ENCODE data around the gene CCDC110.

- TF ChIP-seq, protein P1, sequence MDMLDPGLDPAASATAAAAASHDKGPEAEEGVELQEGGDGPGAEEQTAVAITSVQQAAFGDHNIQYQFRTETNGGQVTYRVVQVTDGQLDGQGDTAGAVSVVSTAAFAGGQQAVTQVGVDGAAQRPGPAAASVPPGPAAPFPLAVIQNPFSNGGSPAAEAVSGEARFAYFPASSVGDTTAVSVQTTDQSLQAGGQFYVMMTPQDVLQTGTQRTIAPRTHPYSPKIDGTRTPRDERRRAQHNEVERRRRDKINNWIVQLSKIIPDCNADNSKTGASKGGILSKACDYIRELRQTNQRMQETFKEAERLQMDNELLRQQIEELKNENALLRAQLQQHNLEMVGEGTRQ (IDR thresholded peaks at IDR 0.05), result no peak
- TF ChIP-seq CHD2 (IDR thresholded peaks at IDR 0.05; ENCODE audit: low read length, partially characterized antibody), result no peak
- TF ChIP-seq, protein P2, sequence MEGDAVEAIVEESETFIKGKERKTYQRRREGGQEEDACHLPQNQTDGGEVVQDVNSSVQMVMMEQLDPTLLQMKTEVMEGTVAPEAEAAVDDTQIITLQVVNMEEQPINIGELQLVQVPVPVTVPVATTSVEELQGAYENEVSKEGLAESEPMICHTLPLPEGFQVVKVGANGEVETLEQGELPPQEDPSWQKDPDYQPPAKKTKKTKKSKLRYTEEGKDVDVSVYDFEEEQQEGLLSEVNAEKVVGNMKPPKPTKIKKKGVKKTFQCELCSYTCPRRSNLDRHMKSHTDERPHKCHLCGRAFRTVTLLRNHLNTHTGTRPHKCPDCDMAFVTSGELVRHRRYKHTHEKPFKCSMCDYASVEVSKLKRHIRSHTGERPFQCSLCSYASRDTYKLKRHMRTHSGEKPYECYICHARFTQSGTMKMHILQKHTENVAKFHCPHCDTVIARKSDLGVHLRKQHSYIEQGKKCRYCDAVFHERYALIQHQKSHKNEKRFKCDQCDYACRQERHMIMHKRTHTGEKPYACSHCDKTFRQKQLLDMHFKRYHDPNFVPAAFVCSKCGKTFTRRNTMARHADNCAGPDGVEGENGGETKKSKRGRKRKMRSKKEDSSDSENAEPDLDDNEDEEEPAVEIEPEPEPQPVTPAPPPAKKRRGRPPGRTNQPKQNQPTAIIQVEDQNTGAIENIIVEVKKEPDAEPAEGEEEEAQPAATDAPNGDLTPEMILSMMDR (IDR thresholded peaks at IDR 0.05), result no peak
- no peak for TF ChIP-seq POLR2AphosphoS2 (conservative IDR thresholded peaks at IDR 0.05; ENCODE audit: low read length)
- no peak for TF ChIP-seq PHF8 (IDR thresholded peaks at IDR 0.05; ENCODE audit: borderline replicate concordance, low read depth)
- no peak for TF ChIP-seq EHF (CRISPR knock-in tag; IDR thresholded peaks at IDR 0.05)
- no peak for TF ChIP-seq POLR2A (IDR thresholded peaks at IDR 0.05; ENCODE audit: low read length)
- TF ChIP-seq, protein P3, sequence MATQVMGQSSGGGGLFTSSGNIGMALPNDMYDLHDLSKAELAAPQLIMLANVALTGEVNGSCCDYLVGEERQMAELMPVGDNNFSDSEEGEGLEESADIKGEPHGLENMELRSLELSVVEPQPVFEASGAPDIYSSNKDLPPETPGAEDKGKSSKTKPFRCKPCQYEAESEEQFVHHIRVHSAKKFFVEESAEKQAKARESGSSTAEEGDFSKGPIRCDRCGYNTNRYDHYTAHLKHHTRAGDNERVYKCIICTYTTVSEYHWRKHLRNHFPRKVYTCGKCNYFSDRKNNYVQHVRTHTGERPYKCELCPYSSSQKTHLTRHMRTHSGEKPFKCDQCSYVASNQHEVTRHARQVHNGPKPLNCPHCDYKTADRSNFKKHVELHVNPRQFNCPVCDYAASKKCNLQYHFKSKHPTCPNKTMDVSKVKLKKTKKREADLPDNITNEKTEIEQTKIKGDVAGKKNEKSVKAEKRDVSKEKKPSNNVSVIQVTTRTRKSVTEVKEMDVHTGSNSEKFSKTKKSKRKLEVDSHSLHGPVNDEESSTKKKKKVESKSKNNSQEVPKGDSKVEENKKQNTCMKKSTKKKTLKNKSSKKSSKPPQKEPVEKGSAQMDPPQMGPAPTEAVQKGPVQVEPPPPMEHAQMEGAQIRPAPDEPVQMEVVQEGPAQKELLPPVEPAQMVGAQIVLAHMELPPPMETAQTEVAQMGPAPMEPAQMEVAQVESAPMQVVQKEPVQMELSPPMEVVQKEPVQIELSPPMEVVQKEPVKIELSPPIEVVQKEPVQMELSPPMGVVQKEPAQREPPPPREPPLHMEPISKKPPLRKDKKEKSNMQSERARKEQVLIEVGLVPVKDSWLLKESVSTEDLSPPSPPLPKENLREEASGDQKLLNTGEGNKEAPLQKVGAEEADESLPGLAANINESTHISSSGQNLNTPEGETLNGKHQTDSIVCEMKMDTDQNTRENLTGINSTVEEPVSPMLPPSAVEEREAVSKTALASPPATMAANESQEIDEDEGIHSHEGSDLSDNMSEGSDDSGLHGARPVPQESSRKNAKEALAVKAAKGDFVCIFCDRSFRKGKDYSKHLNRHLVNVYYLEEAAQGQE (IDR thresholded peaks at IDR 0.05), result no peak
- TF ChIP-seq, protein P4, sequence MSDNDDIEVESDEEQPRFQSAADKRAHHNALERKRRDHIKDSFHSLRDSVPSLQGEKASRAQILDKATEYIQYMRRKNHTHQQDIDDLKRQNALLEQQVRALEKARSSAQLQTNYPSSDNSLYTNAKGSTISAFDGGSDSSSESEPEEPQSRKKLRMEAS (IDR thresholded peaks at IDR 0.05), result no peak
- TF ChIP-seq CEBPB (IDR thresholded peaks at IDR 0.05), result no peak
- TF ChIP-seq MAFK (IDR thresholded peaks at IDR 0.05; ENCODE audit: partially characterized antibody), result no peak
Measured at GRCh38 chr4:185426960-185427688, 44.4 kb downstream of the CCDC110 start.
